Stimulated activated CD8-positive, alpha-beta memory T cell treated with anti-CD3 and anti-CD28 coated beads, Interleukin-12 subunit alpha, Interleukin-12 subunit beta, amount 100 ng/mL, for 24 hours (primary cell): ENCODE results near the gene TMEM123.

Experiments used
- DNase-seq: peaks from one replicate; pipeline ENCODE4 v3.0.0-alpha.2; 2020; ENCODE audit errors: extremely low read depth

The TMEM123 gene

GRCh38 chr11:102426000-102426399 lies 26.6 kb downstream of the TMEM123 start:
- no peak for DNase-seq

DNA sequence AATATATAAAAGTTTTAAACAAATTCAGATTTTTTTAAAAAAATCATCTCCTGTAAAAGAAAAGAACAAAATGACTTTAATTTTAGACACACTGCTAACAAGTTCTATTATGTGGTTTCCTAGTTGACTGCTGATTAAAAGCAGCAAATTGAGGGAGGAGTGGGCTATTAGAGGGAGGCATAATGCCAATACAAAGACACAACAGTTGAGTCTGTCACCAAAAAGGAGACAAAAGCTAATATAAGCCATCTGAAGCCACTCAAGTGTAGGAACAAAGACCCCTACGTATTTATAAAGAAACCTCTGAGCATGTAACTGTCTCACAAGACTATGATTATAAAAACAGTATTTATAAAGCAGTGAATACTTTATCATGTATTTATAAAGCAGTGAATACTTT lies 28.6 kb downstream of the TMEM123 start:
- no peak for DNase-seq

DNA sequence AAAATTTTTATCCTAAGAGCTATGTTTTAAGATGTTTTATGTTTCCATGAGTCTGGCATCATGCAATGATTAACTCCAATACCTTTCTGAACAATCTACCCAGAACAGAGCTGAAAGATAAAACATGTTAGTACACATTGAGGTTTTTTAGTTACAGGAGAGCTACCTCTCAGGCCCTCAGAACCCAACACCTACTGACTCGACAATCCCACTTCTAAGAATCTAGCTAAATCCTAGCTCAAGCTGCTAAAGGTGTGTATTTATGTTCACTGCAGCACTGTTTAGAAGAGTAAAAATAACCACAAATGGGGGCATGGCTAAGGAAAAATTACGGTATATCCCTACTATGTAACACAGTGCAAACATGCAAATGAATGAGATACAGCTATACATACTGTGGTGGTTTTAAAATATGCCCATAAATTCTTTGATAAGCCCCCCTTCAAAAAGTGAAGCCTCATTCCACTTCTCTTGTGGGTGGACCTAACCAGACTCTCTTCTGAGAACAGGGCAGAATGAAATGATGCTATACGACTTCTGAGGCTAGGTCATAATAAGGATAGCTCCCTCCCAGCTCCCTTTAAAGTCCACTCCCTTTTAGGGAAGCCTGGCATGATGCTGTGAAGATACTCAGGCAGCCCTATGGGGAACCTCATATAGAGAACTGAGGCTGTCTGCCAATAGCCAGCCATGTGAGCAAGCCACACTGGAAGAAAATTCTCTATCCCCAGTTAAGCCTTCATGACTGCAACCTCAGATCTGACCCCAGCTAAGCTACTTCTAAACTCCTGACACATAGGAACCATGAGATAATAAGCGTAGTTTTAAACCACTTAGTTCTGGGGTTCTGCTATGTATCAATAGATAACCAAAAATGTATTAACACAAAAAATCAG lies 29.5 kb downstream of the TMEM123 start:
- no peak for DNase-seq

DNA sequence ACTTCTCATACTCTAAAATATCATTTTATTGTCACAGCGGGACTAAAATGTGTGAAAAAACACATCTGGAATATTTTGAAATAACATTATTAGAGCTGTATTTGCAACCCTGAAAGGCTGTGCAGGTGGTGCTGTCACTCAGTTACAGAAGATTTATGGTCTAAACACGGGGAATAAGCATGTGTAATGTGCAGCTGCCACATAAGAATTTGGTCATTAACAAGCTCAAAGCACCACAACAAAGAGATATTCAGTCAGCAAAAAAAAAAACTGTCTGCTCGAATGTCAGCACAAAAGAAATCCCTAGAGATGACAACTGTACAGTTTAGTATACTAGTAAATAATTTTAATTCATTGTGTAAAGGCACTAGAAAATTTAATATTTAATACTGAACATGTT lies 31.3 kb downstream of the TMEM123 start:
- DNase-seq = no peak

- DNase-seq = no peak
Observed at GRCh38 chr11:102420547-102420946, 32.0 kb downstream of the TMEM123 start.

GRCh38 chr11:102419181-102419580 lies 33.4 kb downstream of the TMEM123 start:
- no peak for DNase-seq

DNA sequence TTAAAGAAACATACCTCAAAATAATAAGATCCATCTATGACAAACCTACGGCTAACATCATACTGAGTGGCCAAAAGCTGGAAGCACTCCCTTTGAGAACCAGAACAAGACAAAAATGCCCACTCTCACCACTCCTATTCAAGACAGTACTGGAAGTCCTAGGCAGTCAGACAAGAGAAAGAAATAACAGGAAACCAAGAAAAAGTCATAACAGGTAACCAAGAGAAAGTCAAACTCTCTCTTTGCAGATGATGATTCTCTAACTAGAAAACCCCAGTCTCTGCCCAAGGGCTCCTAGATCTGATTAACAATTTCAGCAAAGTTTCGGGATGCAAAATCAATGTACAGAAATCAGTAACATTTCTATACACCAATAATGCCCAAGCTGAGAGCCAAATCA lies 35.6 kb downstream of the TMEM123 start:
- DNase-seq = no peak

DNA sequence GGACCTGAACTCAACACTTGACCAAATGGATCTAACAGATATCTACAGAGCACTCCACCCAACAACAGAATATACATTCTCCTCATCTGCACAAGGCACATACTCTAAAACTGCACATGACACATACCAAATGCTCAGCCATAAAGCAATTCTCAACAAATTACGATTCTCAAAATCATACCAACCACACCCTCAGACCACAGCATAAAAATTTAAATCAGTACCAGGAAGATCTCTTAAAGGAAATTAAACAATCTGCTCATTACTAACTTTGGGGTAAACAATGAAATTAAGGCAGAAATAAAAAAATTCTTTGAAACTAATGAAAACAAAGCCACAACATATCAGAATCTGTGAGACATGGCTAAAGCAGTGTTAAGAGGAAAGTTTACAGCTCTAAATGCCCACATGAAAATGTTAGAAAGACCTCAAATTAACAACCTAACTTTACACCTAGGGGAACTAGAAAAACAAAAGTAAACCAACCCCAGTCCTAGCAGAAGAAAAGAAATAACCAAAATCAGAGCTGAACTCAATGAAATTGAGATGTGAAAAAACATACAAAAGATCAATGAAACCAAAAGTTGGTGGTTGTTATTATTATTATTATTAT lies 37.2 kb downstream of the TMEM123 start:
- no peak for DNase-seq

- DNase-seq = no peak
Observed at GRCh38 chr11:102414559-102414958, 38.0 kb downstream of the TMEM123 start.

- no peak for DNase-seq
Observed at GRCh38 chr11:102413497-102413896, 39.1 kb downstream of the TMEM123 start.

GRCh38 chr11:102411142-102411541 lies 41.4 kb downstream of the TMEM123 start:
- DNase-seq = no peak

DNA sequence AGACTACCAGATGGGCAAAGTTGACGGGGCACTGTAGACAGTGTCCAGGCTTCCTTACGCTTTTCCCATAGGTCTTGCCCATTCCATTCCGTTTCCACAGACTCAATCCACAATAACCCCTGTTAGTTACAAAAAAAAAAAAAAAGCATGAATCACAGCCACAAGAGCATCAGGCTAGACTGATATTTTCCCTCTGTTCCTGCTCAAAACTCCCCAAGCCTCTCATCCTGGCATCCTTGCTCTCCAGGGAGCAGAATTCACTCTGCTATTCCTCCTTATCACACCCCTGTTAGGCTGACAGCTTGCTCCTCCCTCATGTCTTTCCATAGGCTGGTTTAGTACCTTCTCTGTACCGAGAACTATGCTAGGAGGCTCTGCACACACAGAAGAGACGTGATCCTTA lies 42.2 kb downstream of the TMEM123 start:
- DNase-seq = no peak

DNA sequence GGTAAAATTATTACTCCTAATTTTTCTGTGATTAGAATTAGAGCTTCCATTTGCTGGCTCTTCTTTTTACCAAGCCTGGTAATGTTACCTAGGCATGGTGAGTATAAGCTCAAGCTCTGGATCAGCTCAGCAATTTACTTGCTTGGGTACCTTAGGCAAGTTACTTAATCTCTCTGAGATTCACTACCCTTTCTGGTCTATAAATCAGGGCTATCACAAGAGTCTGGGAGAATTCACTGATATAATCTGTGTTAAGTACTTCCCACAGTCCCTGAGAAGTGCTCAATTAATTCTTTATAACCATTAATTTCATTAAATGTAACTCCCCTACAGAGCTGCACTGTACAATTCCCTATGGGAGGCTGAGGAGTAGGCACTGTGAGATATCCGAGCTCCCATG lies 44.2 kb downstream of the TMEM123 start:
- no peak for DNase-seq

- DNase-seq = no peak
Observed at GRCh38 chr11:102407901-102408300, 44.7 kb downstream of the TMEM123 start.

- no peak for DNase-seq
Observed at GRCh38 chr11:102406099-102406498, 46.5 kb downstream of the TMEM123 start.

DNA sequence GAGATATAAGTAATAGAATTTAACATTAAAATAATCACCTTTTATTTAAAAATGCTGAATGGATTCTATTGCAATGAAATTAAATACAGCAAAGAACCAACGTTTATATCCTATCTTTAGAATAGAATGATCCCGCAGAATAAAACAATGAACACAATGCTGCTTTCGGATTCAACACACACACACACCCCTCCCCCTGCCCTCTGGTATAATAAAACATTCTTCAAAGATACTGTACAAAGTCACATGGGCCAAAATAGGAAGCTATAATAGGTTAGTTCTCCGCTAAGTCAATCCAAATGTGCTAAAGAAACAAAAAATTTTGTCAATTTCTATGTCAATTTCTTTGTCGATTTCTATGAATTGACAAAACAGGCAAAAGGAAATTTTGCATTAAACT lies 47.1 kb downstream of the TMEM123 start:
- no peak for DNase-seq

DNA sequence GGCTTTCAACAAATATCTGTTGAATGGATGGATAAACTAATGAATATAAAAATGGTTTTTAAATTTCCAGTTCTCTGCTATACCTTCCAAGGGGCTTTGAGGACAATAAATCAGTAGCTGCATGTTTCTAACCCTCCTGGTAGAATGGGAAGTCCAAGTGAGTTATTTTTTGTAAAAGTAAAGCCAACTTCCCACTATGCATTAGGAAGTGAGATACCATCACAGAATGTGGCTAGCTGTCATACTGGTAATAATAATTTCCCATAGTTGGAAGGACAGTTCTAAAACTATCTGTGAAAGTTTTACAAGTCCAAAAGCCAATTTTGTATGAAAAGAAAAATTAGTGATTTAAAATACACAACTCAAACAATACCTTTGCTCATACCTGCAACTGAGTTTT lies 50.0 kb downstream of the TMEM123 start:
- no peak for DNase-seq

DNA sequence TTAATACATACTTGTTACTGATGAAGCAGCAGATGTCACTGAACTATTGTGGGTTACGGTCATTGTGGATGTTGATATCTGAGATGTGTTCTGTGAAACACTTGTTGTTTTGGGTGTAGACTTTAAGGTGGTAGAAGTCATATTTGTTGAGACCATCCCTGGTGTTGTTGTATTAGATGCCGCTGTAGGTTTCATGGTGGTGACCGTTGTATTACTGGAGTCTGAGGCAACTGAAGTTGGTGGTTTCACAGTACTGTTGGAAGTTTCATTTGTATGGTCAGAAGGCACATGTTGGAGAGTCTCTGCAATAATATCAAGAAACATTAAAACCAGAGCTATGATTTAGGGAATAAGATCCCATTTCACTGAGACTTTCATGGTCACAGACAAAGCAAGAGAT lies 50.7 kb downstream of the TMEM123 start:
- DNase-seq = no peak

DNA sequence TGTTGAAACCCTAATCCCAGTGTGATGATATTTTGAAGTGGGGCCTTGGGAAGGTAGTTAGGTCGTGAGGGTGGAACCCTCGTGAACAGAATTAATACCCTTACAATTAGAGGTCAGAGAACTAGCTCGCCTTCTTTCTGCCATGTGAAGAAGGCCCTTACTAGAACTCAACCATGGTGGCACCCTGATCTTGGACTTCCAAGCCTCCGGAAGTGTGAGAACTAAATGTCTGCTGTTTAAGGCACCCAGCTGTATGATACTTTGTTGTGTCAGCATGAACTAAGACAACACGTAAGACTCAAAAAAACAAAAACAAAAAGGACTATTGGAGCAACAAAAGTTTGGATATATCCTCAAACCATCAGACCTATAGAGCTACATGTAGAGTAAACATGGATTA lies 52.0 kb downstream of the TMEM123 start:
- no peak for DNase-seq

GRCh38 chr11:102399189-102399588 lies 53.4 kb downstream of the TMEM123 start:
- no peak for DNase-seq

- no peak for DNase-seq
Observed at GRCh38 chr11:102398297-102398696, 54.3 kb downstream of the TMEM123 start.

- DNase-seq = no peak
Observed at GRCh38 chr11:102396708-102397563, 55.6 kb downstream of the TMEM123 start.
